ENCODE data around the gene GGT1.
"Not testable (repeated sequence)": the region's sequence is repeated elsewhere in the genome, so short reads cannot be mapped to it uniquely, and the experiment has no call there.

DNA sequence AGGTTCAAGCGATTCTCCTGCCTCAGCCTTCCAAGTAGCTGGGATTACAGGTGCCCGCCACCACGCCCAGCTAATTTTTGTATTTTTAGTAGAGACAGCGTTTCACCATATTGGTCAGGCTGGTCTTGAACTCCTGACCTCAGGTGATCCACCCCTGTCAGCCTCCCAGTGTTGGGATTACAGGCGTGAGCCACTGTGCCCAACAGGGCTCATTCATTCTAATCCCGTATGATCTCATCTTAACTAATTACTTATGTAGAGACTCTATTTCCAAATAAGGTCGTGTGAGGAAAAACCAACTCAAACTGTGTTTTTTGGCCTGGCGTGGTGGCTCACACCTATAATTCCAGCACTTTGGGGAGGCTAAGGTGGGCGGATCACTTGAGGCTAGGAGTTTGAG is 5.9 kb upstream of the GGT1 start:
- TF ChIP-seq, protein P1, sequence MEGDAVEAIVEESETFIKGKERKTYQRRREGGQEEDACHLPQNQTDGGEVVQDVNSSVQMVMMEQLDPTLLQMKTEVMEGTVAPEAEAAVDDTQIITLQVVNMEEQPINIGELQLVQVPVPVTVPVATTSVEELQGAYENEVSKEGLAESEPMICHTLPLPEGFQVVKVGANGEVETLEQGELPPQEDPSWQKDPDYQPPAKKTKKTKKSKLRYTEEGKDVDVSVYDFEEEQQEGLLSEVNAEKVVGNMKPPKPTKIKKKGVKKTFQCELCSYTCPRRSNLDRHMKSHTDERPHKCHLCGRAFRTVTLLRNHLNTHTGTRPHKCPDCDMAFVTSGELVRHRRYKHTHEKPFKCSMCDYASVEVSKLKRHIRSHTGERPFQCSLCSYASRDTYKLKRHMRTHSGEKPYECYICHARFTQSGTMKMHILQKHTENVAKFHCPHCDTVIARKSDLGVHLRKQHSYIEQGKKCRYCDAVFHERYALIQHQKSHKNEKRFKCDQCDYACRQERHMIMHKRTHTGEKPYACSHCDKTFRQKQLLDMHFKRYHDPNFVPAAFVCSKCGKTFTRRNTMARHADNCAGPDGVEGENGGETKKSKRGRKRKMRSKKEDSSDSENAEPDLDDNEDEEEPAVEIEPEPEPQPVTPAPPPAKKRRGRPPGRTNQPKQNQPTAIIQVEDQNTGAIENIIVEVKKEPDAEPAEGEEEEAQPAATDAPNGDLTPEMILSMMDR (IDR thresholded peaks at IDR 0.05) = not testable (repeated sequence)
- TF ChIP-seq POLR2AphosphoS5, POLR2A (IDR thresholded peaks at IDR 0.05): not testable (repeated sequence)
